Measurements from ENCODE around the gene GIPC1. TPM values are rescaled to one million over a fixed set of nuclear protein-coding genes. Genes with fewer than 3 reads are reported as not detected.
"Not testable (repeated sequence)": the region's sequence is repeated elsewhere in the genome, so short reads cannot be mapped to it uniquely, and the experiment has no call there.

GIPC1 gene
- total RNA-seq, 1 donor from 2014 or later: 109 TPM

GRCh38 chr19:14472202-14472938 lies 23.6 kb downstream of the GIPC1 start:
- peak in 1 of 2 donors; percentile 53 for DNase-seq (ENCODE audit: low read depth in 2 of 2)

GRCh38 chr19:14471436-14472187 lies 24.3 kb downstream of the GIPC1 start:
- DNase-seq (ENCODE audit: low read depth in 2 of 2): no peak

GRCh38 chr19:14470031-14470876 lies 25.7 kb downstream of the GIPC1 start:
- no peak for DNase-seq (ENCODE audit: low read depth in 2 of 2)

- no peak for DNase-seq (ENCODE audit: low read depth in 2 of 2)
Observed at GRCh38 chr19:14467816-14468215, 28.1 kb downstream of the GIPC1 start.

GRCh38 chr19:14467391-14467790 lies 28.5 kb downstream of the GIPC1 start:
- no peak for DNase-seq (ENCODE audit: low read depth in 2 of 2)

GRCh38 chr19:14463747-14464146 lies 32.2 kb downstream of the GIPC1 start:
- no peak for DNase-seq (ENCODE audit: low read depth in 2 of 2)

GRCh38 chr19:14462401-14462800 lies 33.5 kb downstream of the GIPC1 start:
- not testable (repeated sequence) for DNase-seq (ENCODE audit: low read depth in 2 of 2)

GRCh38 chr19:14460935-14461334 lies 35.0 kb downstream of the GIPC1 start:
- no peak for DNase-seq (ENCODE audit: low read depth in 2 of 2)

- no peak for DNase-seq (ENCODE audit: low read depth in 2 of 2)
Observed at GRCh38 chr19:14459703-14460102, 36.2 kb downstream of the GIPC1 start.

GRCh38 chr19:14452303-14452702 lies 43.6 kb downstream of the GIPC1 start:
- not testable (repeated sequence) for DNase-seq (ENCODE audit: low read depth in 2 of 2)

GRCh38 chr19:14450876-14451275 lies 45.1 kb downstream of the GIPC1 start:
- no peak for DNase-seq (ENCODE audit: low read depth in 2 of 2)

- peak; percentile 10 to 68 for DNase-seq (ENCODE audit: low read depth in 2 of 2)
Observed at GRCh38 chr19:14450168-14450874, 45.6 kb downstream of the GIPC1 start.

GRCh38 chr19:14449321-14449720 lies 46.6 kb downstream of the GIPC1 start:
- DNase-seq (ENCODE audit: low read depth in 2 of 2): no peak

- DNase-seq (ENCODE audit: low read depth in 2 of 2): no peak
Observed at GRCh38 chr19:14446336-14447036, 49.4 kb downstream of the GIPC1 start.

GRCh38 chr19:14443632-14444216 lies 52.2 kb downstream of the GIPC1 start:
- no peak for DNase-seq (ENCODE audit: low read depth in 2 of 2)

- DNase-seq (ENCODE audit: low read depth in 2 of 2): no peak
Observed at GRCh38 chr19:14442891-14443631, 52.9 kb downstream of the GIPC1 start.

- no peak for DNase-seq (ENCODE audit: low read depth in 2 of 2)
Observed at GRCh38 chr19:14441041-14441938, 54.6 kb downstream of the GIPC1 start.

GRCh38 chr19:14440049-14440448 lies 55.9 kb downstream of the GIPC1 start:
- DNase-seq (ENCODE audit: low read depth in 2 of 2): peak in 1 of 2 donors; percentile 27
